B cell (primary cell): ENCODE data around the gene GATA1.

Source experiments
- EZH2 ChIP-seq: IDR thresholded peaks from 2 replicates; pipeline ENCODE4 v1.6.1; 2012; ENCODE audit warnings: borderline replicate concordance, low read depth, mild to moderate bottlenecking, moderate library complexity, low read length; ENCODE audit not compliant: insufficient read depth, poor library complexity, severe bottlenecking
- TF ChIP-seq, protein P1 (sequence below): fragments of 200-600 bp; IDR thresholded peaks from one replicate; pipeline ENCODE4 v1.8.0; 2022; ENCODE audit warnings: antibody characterized with exemption, mild to moderate bottlenecking

DNA sequence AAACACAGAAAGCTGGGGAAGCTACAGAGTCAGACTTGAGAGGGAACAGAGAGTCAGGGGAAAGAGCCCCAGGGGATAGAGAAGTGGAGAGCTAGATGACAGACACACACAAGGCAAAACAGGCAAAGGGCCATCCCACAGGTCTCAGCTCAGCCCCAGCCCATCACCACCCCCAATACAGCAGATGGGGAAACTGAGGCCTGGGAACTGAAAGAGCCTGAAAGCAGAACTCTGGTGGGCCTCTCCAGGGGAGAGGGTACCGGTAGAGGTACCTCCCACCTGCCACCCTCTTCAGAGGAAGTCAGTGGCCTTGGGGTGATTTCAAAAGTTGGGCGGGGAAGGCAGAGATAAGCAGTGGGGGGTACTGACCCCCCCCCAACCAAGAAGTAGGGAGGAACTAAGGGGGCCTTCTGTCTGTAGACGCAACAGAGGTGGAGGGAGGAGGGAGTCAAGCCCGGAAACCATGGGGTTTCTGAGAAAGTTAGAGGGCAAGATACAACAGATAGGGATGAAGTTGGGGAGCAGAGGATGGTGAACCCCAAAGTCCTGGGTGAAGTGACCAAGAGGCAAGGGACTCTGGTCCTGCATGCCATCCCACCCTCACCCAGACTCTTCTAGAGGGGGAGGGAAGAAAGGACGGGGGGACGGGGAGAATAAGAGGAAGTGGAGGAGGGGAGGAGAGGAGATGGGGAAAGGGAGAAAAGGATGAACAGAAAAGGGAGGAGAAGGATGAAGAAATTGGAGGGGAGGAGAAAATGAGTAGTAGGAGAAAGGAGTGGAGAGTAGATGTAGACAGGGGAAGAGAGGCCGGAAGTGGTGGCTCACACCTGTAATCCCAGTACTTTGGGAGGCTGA, 3.2 kb downstream of the GATA1 start:
- no peak for TF ChIP-seq EZH2
- TF ChIP-seq, protein P1, sequence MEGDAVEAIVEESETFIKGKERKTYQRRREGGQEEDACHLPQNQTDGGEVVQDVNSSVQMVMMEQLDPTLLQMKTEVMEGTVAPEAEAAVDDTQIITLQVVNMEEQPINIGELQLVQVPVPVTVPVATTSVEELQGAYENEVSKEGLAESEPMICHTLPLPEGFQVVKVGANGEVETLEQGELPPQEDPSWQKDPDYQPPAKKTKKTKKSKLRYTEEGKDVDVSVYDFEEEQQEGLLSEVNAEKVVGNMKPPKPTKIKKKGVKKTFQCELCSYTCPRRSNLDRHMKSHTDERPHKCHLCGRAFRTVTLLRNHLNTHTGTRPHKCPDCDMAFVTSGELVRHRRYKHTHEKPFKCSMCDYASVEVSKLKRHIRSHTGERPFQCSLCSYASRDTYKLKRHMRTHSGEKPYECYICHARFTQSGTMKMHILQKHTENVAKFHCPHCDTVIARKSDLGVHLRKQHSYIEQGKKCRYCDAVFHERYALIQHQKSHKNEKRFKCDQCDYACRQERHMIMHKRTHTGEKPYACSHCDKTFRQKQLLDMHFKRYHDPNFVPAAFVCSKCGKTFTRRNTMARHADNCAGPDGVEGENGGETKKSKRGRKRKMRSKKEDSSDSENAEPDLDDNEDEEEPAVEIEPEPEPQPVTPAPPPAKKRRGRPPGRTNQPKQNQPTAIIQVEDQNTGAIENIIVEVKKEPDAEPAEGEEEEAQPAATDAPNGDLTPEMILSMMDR, result no peak
